ENCODE data around the gene ARL5C. TPM values are rescaled to one million over a fixed set of nuclear protein-coding genes. Genes with fewer than 3 reads are reported as not detected.
"Not testable (repeated sequence)": the region's sequence is repeated elsewhere in the genome, so short reads cannot be mapped to it uniquely, and the experiment has no call there.

Gene ARL5C
- total RNA-seq, 1 donor from 2014 or later = not detected

DNA sequence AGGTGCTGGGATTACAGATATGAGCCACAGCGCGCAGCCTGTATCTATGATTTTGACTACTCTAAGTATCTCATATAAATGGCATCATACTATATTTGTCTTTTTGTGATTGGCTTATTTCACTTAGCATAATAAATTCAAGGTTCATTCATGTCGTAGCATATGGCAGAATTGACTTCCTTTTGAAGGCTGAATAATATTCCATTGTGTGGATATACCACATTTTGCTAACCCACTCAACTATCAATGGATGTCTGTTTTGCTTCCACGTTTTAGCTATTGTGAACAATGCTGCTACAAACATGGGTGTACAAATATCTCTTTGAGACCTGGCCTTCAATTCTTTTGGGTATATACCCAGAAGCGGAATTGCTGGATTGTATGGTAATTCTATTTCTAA is 24.7 kb downstream of the ARL5C start:
- no peak for DNase-seq

GRCh38 chr17:39139561-39139960 is 26.4 kb downstream of the ARL5C start:
- DNase-seq = no peak

- DNase-seq = no peak
Observed at GRCh38 chr17:39139161-39139511, 26.8 kb downstream of the ARL5C start.

DNA sequence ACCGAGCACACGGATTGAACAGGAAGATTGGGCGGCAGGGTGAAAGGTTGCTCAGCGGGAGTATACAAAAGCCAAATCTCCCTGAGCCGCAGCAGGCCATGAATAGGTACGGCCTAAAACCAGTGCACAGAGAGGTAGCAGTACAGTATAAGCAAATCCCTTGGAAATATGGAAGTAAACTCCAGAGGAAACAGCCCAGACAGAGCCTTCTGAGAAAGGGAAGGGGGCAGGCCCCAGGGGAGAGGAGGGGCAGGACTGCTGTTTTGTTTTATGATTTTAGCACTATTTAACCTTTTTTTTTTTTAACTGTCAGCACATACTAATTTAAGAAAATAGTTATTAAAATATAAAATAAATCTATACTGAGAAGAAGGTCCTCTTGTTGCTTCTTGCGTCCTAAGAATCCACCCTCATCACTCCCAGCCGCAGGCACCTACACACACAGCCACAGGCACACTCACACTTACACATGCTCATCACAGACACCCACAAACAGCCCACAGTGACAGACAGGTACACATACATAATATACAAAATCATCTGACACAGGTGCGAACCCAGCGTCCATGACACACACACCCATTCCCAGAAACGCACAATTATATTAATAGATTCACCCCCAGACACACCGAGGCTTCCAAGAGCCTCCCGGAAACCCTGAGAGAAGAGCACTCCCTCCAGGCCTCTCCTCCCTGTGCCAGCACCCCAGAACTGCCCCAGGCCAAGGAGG is 27.4 kb downstream of the ARL5C start:
- no peak for DNase-seq

GRCh38 chr17:39134878-39135277 is 31.1 kb downstream of the ARL5C start:
- no peak for DNase-seq

- DNase-seq = no peak
Observed at GRCh38 chr17:39132192-39132610, 33.8 kb downstream of the ARL5C start.

DNA sequence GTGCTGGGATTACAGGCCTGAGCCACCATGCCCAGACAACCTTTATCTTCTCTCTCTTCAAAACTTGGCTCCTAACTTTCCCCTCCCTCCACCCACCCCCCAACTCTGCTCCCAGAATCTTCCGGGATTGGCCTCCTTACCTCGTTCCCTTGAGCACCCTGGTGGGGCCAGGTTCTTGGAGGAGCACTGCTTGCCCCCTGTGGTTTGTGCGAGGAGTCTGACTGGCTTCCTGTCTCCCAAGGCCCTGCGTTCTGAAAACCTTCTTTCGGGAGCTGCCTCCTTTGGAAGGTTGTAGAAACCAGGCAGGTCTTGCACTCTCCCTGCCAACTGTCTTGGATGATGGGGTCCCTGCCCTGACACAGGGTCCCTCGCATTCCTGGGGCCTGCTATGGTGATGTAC is 34.3 kb downstream of the ARL5C start:
- DNase-seq = no peak

DNA sequence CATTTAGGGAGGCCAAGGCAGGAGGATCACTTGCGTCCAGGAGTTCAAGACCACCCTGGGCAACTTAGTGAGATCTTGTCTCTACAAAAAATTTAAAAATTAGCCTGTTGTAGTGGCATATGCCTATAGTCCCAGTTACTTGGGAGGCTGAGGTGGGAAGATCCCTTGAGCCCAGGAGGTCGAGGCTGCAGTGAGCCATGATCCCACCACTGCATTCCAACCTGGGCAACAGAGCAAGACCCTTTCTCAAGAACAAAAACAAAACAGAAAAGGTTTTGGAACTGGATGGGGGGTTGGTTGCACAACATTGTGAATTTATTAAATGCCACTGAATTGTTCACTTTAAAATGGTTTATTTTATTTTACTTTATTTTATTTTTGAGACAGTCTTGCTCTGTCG is 35.8 kb downstream of the ARL5C start:
- DNase-seq = no peak

- not testable (repeated sequence) for DNase-seq
Observed at GRCh38 chr17:39129544-39129943, 36.4 kb downstream of the ARL5C start.

DNA sequence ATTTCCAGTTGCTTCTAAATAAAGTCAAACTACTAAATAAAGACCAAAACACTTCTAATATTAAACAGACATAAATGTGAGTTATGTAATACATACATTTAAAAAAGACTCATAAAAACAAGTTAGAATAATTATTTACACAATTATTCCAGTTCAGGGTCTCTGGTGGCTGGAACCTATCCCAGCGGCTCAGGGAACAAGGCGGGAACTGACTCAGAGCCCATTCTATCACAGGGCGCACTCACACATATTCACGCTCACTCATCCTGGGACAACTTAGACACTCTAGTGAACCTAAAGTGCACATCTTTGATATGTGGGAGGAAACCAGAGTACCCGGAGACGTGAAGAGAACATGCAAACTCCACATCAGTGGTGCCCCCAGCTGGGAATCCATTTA is 39.5 kb downstream of the ARL5C start:
- DNase-seq = no peak

GRCh38 chr17:39125143-39125875 is 40.7 kb downstream of the ARL5C start:
- DNase-seq = no peak

GRCh38 chr17:39123627-39124026 is 42.3 kb downstream of the ARL5C start:
- no peak for DNase-seq

DNA sequence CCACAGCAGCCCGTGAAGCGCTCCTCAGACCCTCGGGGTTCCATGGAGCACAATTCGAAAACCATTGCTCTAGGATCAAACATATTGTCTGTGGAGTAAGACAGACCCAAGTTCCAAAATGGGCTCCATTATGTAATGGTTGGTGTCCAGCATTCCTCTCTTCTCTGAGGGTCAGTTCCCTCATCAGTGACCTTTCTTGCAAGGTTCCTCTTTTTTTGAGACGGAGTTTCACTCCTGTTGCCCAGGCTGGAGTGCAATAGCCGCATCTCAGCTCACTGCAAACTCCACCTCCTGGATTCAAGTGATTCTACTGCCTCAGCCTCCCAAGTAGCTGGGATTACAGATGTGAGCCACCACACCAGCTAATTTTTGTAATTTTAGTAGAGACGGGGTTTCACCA is 43.0 kb downstream of the ARL5C start:
- DNase-seq = no peak

- DNase-seq = not testable (repeated sequence)
Observed at GRCh38 chr17:39121919-39122318, 44.0 kb downstream of the ARL5C start.

DNA sequence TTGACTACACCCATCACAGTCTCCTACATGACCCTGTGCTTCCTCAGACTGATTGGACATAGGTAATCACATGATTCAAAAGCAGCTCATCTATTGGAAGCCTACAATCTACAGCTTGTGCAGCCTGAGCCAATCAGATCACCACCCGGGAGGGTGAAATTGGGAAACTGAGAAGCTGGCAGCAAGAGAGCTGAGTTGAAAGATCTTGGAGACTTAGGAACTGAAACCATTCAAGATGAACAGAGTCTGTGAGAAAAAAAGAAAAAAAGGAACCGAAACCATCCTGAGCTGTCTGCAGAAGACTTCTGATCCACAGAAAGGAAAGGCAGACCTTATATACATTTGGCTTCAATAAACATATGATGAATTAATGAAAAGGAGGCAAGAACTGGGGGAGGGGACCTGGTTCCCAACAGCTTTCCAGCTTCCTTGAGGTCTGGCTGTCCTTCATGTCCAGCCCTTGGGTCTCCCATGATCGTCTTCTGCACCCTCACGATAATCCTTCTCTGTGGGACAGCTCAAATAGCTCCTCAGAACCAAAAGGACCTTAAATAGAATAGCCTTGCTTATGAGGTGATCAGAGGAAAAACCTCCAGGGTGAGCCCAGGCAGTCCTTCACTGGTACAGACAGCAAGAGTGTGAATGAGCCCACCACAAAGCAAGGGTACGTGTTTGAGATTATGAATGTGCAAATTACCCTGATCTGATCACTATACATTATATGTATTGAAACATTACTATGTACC is 47.1 kb downstream of the ARL5C start:
- DNase-seq = no peak

DNA sequence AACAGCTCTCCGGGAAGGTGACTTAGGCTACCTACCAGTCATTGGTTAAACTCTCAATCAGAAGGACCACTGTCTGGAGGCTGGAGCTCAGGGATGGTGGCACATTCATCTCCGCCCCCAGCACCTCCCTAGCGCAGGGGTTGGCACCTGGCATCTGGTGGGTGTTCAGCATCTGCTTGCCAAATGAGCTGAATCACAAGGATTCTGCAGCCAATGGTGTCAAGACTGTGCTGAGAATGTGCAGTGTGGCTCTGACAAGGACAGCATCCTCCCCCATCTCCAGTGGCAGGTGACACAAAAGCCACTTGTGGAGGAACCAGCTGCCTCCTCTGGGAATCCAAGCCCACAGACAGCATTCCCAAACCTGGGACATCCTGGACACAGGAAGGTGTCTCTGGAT is 49.7 kb downstream of the ARL5C start:
- no peak for DNase-seq

DNA sequence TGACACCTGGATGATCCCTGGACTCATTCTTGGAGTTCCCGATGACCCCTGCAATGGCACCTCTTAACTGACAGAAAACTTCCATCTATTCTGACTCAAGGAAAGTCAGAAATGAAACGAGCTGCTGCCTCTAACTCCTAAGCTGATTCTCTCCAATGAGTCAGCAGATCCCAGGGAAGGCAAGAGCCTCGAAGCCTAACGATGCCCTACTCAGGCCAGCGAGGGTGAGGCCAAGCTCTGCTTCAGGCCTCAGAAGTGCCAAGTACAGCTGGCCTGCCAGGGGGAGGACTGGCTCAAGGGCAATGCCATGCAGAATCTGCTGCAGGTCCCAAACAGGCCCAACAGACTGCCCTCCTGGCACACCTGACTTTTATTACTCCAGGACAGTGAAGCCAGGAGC is 50.8 kb downstream of the ARL5C start:
- DNase-seq = no peak

- peak; percentile 54 for DNase-seq
Observed at GRCh38 chr17:39114723-39115122, 51.2 kb downstream of the ARL5C start.

- DNase-seq = no peak
Observed at GRCh38 chr17:39113871-39114270, 52.1 kb downstream of the ARL5C start.

GRCh38 chr17:39110435-39111136 is 55.4 kb downstream of the ARL5C start:
- no peak for DNase-seq

DNA sequence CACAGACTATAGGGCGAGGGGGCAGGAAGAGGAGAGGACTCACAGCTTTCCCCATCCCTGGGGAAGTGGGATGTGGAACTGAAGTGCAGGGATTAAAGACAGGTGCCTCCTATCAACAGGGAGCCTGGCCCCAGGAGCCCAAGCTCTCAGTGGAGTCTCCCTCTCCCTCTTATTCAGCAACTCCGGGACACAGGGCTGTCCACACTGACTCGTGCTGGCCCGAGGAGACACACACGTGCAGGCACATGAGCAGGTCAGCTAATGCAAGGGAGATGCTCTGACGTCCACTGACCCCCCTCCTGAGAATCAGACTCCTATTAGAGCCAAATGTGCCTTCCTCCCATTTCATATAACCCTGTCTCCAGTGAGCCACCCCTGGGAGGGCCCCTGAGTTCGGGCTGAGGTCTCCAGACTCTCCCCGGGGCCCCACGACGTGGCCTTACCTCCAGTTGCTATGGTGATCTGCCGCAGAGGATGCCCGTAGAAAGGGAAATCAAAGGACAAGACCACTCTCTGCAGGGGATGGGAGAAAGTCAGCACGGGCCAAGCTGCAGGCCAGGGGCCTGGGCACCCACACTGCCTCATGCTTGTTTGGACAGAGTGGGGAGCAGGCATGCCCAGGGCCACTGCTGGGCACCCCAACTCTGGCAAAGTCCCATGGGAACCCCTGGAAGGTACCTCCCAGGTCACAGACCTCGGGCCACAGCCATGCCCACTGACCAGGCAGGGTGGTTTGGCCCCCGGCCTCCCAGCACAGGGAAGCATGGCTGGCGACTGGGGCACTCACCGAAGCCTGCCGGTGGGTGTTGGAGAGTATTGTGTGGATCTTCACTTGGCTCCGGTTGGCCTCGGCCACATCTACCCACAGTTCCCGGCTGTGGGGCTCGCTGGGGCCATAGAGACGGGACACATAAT is 57.2 kb downstream of the ARL5C start:
- DNase-seq = no peak

GRCh38 chr17:39107973-39108372 is 58.0 kb downstream of the ARL5C start:
- DNase-seq = no peak

Measured in tongue (tissue), 2 donors.